ENCODE results near the gene ZNF471.

DNA sequence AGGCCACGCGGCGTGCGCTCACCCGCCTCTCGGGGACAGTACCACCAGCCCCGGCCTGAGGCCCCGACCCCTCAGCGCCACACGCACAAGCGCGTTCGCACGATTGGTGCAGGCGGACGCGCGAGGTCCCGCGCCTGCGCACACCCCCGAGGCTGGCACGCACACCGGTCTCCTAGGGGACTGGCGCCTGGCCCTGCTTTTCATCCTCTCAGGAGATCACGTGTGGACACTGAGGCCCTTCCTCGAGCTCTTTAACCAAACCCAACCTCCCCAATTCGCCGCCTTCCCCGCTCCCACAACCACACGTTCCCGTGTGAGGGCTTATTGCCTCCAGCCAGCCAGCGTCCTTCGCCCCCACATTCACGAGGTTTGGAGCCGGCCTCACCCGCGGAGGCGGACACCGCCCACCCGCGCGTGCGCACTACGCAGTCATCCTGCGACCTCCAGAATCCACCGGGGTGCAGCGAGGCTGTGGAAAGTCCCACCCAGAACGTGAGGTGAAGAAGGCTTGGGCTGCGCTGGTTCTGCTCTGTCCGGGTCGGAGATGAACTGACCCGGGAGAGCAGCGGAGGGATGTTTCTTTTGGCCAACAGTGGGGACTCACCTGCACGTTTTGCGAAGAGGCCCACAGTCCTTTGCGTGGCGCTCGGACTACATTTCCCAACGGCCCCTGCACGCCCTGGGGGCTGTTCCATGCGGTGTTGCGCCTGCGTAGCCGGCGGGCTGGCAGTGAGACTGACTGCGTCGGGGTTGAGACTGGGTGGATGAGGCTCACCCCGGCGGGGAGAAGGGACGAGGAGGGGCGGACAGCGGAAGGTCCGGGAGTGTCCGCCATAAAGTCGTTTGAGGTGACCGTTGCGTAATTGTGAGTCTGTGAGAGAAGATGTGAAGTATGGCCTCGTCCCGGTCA lies 30.0 kb upstream of the ZNF471 start:
- TF ChIP-seq, protein P1, sequence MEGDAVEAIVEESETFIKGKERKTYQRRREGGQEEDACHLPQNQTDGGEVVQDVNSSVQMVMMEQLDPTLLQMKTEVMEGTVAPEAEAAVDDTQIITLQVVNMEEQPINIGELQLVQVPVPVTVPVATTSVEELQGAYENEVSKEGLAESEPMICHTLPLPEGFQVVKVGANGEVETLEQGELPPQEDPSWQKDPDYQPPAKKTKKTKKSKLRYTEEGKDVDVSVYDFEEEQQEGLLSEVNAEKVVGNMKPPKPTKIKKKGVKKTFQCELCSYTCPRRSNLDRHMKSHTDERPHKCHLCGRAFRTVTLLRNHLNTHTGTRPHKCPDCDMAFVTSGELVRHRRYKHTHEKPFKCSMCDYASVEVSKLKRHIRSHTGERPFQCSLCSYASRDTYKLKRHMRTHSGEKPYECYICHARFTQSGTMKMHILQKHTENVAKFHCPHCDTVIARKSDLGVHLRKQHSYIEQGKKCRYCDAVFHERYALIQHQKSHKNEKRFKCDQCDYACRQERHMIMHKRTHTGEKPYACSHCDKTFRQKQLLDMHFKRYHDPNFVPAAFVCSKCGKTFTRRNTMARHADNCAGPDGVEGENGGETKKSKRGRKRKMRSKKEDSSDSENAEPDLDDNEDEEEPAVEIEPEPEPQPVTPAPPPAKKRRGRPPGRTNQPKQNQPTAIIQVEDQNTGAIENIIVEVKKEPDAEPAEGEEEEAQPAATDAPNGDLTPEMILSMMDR (conservative IDR thresholded peaks at IDR 0.05; ENCODE audit: low read length) = no peak
- no peak for TF ChIP-seq EZH2phosphoT487 (IDR thresholded peaks at IDR 0.05; ENCODE audit: borderline replicate concordance, low read depth, low read length)

Data from OCI-LY7 (cell line).